Kidney (tissue), 14 donors: Measurements from ENCODE around the gene RRP12. TPM values are rescaled to one million over a fixed set of nuclear protein-coding genes. Genes with fewer than 3 reads are reported as not detected.
A peak's percentile ranks its signal among the peaks of the same experiment; 100 is the strongest.

ENCODE experiments used
- DNase-seq, 5 donors: peaks; one replicate each; pipeline ENCODE4 v3.0.0-alpha.2; 2013 to 2020
- FAIRE-seq: peaks from 2 replicates; lab custom pipeline; 2012; peaks lifted over from hg19 to GRCh38; lab: Jason Lieb, UNC
- H3K27ac ChIP-seq, 2 donors: one replicate each; pipeline ENCODE4 v1.7.0; 2013; ENCODE audit warnings: low read depth in 2 of 2, low read length in 2 of 2, inconsistent platforms in 1 of 2
- H3K27me3 ChIP-seq: one replicate; pipeline ENCODE4 v1.7.1; 2013; ENCODE audit warnings: low read length, inconsistent platforms; ENCODE audit not compliant: control insufficient read depth, insufficient read depth
- H3K36me3 ChIP-seq, 3 donors: one replicate each; pipeline versions ENCODE4 v1.7.0 to v1.7.1; 2013; ENCODE audit warnings: low read length in 3 of 3, control low read depth in 1 of 3, inconsistent platforms in 1 of 3; ENCODE audit not compliant: insufficient read depth in 3 of 3, control insufficient read depth in 2 of 3
- H3K4me1 ChIP-seq, 3 donors: one replicate each; pipeline versions ENCODE4 v1.7.0 to v1.7.1; 2013; ENCODE audit warnings: low read length in 3 of 3, inconsistent platforms in 1 of 3, low read depth in 1 of 3; ENCODE audit not compliant: control insufficient read depth in 2 of 3, insufficient read depth in 2 of 3
- H3K4me3 ChIP-seq, 3 donors: one replicate each; pipeline versions ENCODE4 v1.7.0 to v1.8.1; 2013; ENCODE audit warnings: low read length in 3 of 3, control low read depth in 1 of 3, inconsistent platforms in 1 of 3
- H3K9ac ChIP-seq, 3 donors: one replicate each; pipeline versions ENCODE4 v1.7.0 to v1.7.1; 2013; ENCODE audit warnings: low read length in 3 of 3, control low read depth in 1 of 3, inconsistent platforms in 1 of 3
- H3K9me3 ChIP-seq, 3 donors: one replicate each; pipeline versions ENCODE4 v1.7.0 to v1.7.1; 2013; ENCODE audit warnings: low read length in 3 of 3, control low read depth in 1 of 3, inconsistent platforms in 1 of 3; ENCODE audit not compliant: control insufficient read depth in 2 of 3, insufficient read depth in 1 of 3
- intact Hi-C: fragments of 100-400 bp; cut with DNase I; formaldehyde crosslinking; loops from one replicate; pipeline ENCODE4 v1.11.1; 2022
- polyA plus RNA-seq: library from polyadenylated mRNA; stranded (reverse); fragments of 350-450 nt; fragmentation: Illumina TruSeq; extraction: RNeasy Lipid Tissue Mini Kit (QIAGEN cat#74804); gene quantifications from one replicate; pipeline ENCODE4 v1.2.3, GENCODE V29; 2014; ENCODE audit warnings: low read depth, low replicate concordance; ENCODE audit not compliant: insufficient read depth
- total RNA-seq: library from RNA; stranded (reverse); fragmentation: NEBNext Ultra II Directional; extraction: Animal tissue kit (Norgen Biotek cat#: 25700); gene quantifications from one replicate; pipeline ENCODE4 v1.2.1, GENCODE V29; 2021
- TF ChIP-seq, protein P1 (sequence below): IDR thresholded peaks from 3 replicates; pipeline ENCODE4 v1.5.1; 2012; ENCODE audit warnings: mild to moderate bottlenecking, moderate library complexity, borderline replicate concordance; ENCODE audit not compliant: insufficient read depth; ENCODE audit errors: extremely low read depth
- donor health status: control.
- donor health status: control.
- donor health status: control.
- donor health status: control.
- donor health status: control.
- donor health status: DM: yes; HTN: yes; CAD: no.
- donor health status: Normal renal cell carcinoma (clear cell type).

Gene RRP12
- total and polyA plus RNA-seq, 2 donors from 2014 or later: 9.7 to 30.0 TPM

- Histone ChIP-seq H3K27me3 (no peaks in the 10 kb centered on the region), H3K9me3 (no peaks in the 10 kb centered on the region), H3K4me3 (no peak overlapping the region), H3K4me1 (peaks cover 0 to 5% (median 0%) of the 10 kb centered on the region in 3 donors), H3K9ac (no peak overlapping the region), H3K36me3 (no peaks in the 10 kb centered on the region), H3K27ac (no peak overlapping the region)
- TF ChIP-seq, protein P1, sequence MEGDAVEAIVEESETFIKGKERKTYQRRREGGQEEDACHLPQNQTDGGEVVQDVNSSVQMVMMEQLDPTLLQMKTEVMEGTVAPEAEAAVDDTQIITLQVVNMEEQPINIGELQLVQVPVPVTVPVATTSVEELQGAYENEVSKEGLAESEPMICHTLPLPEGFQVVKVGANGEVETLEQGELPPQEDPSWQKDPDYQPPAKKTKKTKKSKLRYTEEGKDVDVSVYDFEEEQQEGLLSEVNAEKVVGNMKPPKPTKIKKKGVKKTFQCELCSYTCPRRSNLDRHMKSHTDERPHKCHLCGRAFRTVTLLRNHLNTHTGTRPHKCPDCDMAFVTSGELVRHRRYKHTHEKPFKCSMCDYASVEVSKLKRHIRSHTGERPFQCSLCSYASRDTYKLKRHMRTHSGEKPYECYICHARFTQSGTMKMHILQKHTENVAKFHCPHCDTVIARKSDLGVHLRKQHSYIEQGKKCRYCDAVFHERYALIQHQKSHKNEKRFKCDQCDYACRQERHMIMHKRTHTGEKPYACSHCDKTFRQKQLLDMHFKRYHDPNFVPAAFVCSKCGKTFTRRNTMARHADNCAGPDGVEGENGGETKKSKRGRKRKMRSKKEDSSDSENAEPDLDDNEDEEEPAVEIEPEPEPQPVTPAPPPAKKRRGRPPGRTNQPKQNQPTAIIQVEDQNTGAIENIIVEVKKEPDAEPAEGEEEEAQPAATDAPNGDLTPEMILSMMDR: no peak
- intact Hi-C loops: no loop called here
- DNase-seq (peak in 4 of 5 donors; percentile 43 to 60 (median 52)), FAIRE-seq (no peak)
Measured at GRCh38 chr10:97411406-97411805, 10.3 kb upstream of the RRP12 start.

GRCh38 chr10:97408496-97408992 lies 7.4 kb upstream of the RRP12 start:
- FAIRE-seq: no peak
- intact Hi-C loops: no loop called here
- Histone ChIP-seq H3K27ac (no peak overlapping the region), H3K36me3 (no peaks in the 10 kb centered on the region), H3K27me3 (no peaks in the 10 kb centered on the region), H3K4me3 (no peak overlapping the region), H3K9me3 (no peaks in the 10 kb centered on the region), H3K4me1 (peaks cover 0 to 5% (median 0%) of the 10 kb centered on the region in 3 donors), H3K9ac (no peak overlapping the region)
- no peak for DNase-seq
- TF ChIP-seq, protein P1: no peak

- no peak overlapping the region for H3K9ac ChIP-seq
- intact Hi-C loops: no loop called here
- no peak overlapping the region for H3K4me3 ChIP-seq
- H3K27ac ChIP-seq: no peak overlapping the region
- FAIRE-seq: no peak
- DNase-seq: no peak
- H3K27me3 ChIP-seq: no peaks in the 10 kb centered on the region
- no peaks in the 10 kb centered on the region for H3K9me3 ChIP-seq
- TF ChIP-seq, protein P1: no peak
- no peaks in the 10 kb centered on the region for H3K36me3 ChIP-seq
- peaks cover 0 to 5% (median 0%) of the 10 kb centered on the region in 3 donors for H3K4me1 ChIP-seq
Measured at GRCh38 chr10:97407952-97408248, 6.8 kb upstream of the RRP12 start.
